SH-SY5Y (cell line): ENCODE data around the gene FAM120AOS.

Experiments used
- GATA2 ChIP-seq: IDR thresholded peaks from 2 replicates; pipeline ENCODE4 v1.6.1; 2011; ENCODE audit warnings: mild to moderate bottlenecking, low read depth, low read length
- GATA3 ChIP-seq: IDR thresholded peaks from 2 replicates; pipeline ENCODE4 v1.6.1; 2011; ENCODE audit warnings: low read depth, mild to moderate bottlenecking, low read length, moderate library complexity

- no peak for TF ChIP-seq GATA2
- TF ChIP-seq GATA3 = no peak
These were observed 703 bp downstream of the FAM120AOS start for GRCh38 chr9:93452710-93453046.
